ENCODE results near the gene FOXN1. TPM values are rescaled to one million over a fixed set of nuclear protein-coding genes. Genes with fewer than 3 reads are reported as not detected.
A peak's percentile ranks its signal among the peaks of the same experiment; 100 is the strongest.

FOXN1 gene
- total and polyA plus RNA-seq, 8 donors: 0.43 to 9.3 (median 2.4) TPM; not detected in 5

DNA sequence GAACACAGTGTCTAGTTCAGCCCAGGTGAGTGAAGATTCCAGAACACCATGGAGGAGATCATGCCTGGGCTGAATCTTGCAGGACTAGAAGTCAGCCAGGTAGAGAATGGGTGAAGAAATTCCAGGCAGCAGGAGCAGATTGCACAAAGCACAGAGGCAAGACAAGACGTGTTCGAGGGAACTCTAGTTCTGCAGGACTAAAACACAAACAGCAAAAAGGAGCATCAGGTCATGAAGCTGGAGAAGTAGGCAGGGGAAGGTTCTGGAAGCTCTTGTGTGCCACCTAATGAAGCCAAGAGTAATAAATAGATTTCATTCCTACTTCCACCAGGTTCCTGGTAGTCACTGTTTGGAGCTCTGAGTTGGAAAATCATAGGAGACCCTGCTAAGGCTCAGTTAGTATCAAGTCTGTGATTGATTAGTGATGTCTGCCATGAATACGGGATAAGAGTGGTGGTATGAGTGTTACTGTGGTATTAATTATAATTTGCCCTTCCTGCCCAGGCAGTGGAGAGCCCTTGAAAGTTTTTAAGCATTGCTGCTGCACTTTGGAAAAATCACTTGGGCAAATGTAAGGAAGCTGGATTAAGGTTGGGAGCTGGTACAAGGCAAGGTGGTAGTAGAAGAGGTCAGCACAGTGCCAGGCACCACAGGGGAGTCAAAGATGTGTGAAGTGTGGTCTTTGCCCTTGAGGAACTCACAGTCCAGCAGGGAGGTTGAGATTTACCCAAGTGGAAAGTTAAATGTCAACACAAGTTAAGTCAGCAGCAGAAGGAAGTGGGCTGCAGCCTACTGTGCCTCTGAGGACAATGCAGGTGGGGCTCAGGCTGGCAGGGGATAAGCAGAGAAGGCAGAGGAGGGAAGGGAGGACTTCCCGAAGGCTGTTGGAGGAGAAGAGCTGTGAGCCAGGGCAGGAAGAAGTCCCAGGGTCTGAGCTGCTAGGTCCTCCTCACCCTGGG, 13.5 kb upstream of the FOXN1 start:
- H3K4me3 ChIP-seq: no peak overlapping the region
- no peaks in the 10 kb centered on the region for H3K9me3 ChIP-seq
- intact Hi-C loops (cut with DNase I; ENCODE audit: low total_unique reads): no loop called here
- 52 to 68% (median 60%) methylated on average over 4 of the region's 4 CpGs for WGBS, 5 donors
- H3K27me3 ChIP-seq: peaks cover 0 to 29% (median 0%) of the 10 kb centered on the region in 3 donors
- H3K36me3 ChIP-seq: no peaks in the 10 kb centered on the region
- peaks cover 0 to 2% (median 0%) of the 10 kb centered on the region in 4 donors for H3K4me1 ChIP-seq
- H3K27ac ChIP-seq: no peak overlapping the region
- TF ChIP-seq POLR2AphosphoS5 (IDR thresholded peaks at IDR 0.05) (no peak), POLR2A (IDR thresholded peaks at IDR 0.05) (no peak), EP300 (IDR thresholded peaks at IDR 0.05) (no peak)
- TF ChIP-seq, protein P1, sequence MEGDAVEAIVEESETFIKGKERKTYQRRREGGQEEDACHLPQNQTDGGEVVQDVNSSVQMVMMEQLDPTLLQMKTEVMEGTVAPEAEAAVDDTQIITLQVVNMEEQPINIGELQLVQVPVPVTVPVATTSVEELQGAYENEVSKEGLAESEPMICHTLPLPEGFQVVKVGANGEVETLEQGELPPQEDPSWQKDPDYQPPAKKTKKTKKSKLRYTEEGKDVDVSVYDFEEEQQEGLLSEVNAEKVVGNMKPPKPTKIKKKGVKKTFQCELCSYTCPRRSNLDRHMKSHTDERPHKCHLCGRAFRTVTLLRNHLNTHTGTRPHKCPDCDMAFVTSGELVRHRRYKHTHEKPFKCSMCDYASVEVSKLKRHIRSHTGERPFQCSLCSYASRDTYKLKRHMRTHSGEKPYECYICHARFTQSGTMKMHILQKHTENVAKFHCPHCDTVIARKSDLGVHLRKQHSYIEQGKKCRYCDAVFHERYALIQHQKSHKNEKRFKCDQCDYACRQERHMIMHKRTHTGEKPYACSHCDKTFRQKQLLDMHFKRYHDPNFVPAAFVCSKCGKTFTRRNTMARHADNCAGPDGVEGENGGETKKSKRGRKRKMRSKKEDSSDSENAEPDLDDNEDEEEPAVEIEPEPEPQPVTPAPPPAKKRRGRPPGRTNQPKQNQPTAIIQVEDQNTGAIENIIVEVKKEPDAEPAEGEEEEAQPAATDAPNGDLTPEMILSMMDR (IDR thresholded peaks at IDR 0.05): no peak
- DNase-seq: no peak

DNA sequence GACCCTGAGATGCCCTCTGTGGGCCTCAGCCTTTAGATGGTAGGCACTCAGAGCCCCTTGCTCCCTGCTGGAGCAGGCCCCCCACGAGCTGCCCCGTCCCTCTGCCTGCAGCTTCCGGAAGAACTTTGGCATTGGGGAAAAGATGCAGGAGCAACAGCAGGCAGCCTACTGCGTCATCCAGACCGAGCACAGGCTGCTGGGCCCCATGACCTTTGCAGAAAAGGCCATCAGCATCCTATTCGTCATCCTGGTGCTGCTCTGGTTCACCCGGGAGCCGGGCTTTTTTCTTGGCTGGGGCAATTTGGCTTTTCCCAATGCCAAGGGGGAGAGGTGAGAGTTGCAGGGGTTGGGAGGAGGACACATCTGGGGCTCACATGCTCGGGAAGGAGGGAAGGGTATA, 12.7 kb upstream of the FOXN1 start:
- intact Hi-C loops (cut with DNase I; ENCODE audit: low total_unique reads): no loop called here
- TF ChIP-seq EP300 (IDR thresholded peaks at IDR 0.05): no peak
- TF ChIP-seq POLR2AphosphoS5 (IDR thresholded peaks at IDR 0.05): no peak
- TF ChIP-seq POLR2A (IDR thresholded peaks at IDR 0.05): no peak
- TF ChIP-seq, protein P1 (IDR thresholded peaks at IDR 0.05): no peak
- no peaks in the 10 kb centered on the region for H3K9me3 ChIP-seq
- H3K27me3 ChIP-seq: peaks cover 0 to 32% (median 0%) of the 10 kb centered on the region in 3 donors
- H3K27ac ChIP-seq: no peak overlapping the region
- WGBS, 5 donors: 16 to 40% (median 25%) methylated on average over 8 to 9 of the region's 9 CpGs
- peak in 1 of 2 donors; percentile 63 for DNase-seq
- H3K36me3 ChIP-seq: no peaks in the 10 kb centered on the region
- no peak overlapping the region for H3K4me3 ChIP-seq
- H3K4me1 ChIP-seq: peaks cover 0 to 6% (median 0%) of the 10 kb centered on the region in 4 donors

DNA sequence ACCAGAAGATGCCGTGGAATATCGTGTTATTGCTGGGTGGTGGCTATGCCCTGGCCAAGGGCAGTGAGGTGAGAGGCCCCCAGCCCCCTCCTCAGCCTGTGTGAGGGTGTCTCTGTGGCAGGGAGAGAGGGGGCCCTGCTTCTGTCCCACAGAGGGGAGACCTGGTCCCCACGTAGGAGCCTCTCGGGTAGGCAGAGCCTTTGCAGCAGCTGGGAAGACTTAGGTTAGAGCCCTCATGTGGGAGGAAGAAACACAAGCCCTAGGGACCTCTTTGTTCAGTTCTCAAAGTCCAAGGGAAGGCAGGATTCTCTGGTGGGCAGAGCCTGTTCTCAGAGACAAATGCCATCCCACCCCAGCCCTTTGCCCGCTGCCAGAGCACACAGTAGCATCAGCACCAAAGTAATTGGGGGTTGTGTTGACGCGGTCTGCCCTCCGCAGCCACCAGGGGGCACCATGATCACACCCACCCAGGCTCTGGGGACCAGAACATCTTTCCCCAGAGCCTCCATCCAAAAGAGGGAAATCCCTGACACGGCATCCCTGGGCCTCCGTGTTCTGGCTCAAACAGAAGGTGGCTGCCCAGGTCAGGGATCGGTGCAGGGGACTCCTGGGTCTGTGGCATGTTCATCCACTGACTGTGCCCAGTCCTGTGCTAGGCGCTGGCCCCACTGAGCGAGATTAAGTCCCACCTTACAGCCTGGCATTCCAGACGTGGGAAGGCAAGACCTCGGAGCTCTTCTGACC, 11.5 kb upstream of the FOXN1 start:
- TF ChIP-seq, protein P1 (IDR thresholded peaks at IDR 0.05): peak in 5 of 7 experiments; percentile 76 to 94 (median 86)
- TF ChIP-seq POLR2A (IDR thresholded peaks at IDR 0.05) (no peak), POLR2AphosphoS5 (IDR thresholded peaks at IDR 0.05) (no peak)
- WGBS, 5 donors: 33 to 46% (median 41%) methylated on average over 9 to 15 of the region's 15 CpGs
- H3K9me3 ChIP-seq: no peaks in the 10 kb centered on the region
- intact Hi-C loops (cut with DNase I; ENCODE audit: low total_unique reads): loop anchor here (5.0 kb wide), 1 partner anchor 43 kb away; no protein-coding TSS in a partner anchor
- no peak overlapping the region for H3K4me3 ChIP-seq
- DNase-seq: peak; percentile 80 to 89
- no peaks in the 10 kb centered on the region for H3K36me3 ChIP-seq
- no peak overlapping the region for H3K27ac ChIP-seq
- peaks cover 0 to 32% (median 0%) of the 10 kb centered on the region in 3 donors for H3K27me3 ChIP-seq
- peaks cover 0 to 14% (median 7%) of the 10 kb centered on the region in 4 donors for H3K4me1 ChIP-seq

DNA sequence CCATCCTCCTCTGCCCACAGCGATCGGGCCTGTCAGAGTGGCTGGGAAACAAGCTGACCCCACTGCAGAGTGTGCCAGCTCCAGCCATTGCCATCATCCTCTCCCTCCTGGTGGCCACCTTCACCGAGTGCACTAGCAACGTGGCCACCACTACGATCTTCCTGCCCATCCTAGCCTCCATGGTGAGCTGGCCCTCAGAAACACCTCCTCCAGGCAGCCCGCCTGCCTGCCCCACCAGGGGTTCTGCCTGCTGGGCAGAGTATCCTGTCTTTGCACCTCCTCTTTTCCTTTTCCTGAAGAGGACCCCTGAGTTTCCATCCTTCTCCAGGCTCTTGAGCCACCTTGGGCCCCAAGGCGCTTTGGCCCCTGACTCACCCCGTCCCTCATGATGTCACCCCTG, 10.5 kb upstream of the FOXN1 start:
- TF ChIP-seq, protein P1 (IDR thresholded peaks at IDR 0.05): no peak
- TF ChIP-seq POLR2AphosphoS5 (IDR thresholded peaks at IDR 0.05) (no peak), EP300 (IDR thresholded peaks at IDR 0.05) (no peak), POLR2A (IDR thresholded peaks at IDR 0.05) (no peak)
- WGBS, 5 donors: 88 to 95% (median 93%) methylated on average over 8 of the region's 8 CpGs
- no peak for DNase-seq
- Histone ChIP-seq H3K36me3 (no peaks in the 10 kb centered on the region), H3K4me1 (peaks cover 0 to 17% (median 7%) of the 10 kb centered on the region in 4 donors), H3K9me3 (no peaks in the 10 kb centered on the region), H3K27ac (no peak overlapping the region), H3K27me3 (peaks cover 0 to 32% (median 0%) of the 10 kb centered on the region in 3 donors), H3K4me3 (no peak overlapping the region)
- intact Hi-C loops (cut with DNase I; ENCODE audit: low total_unique reads): loop anchor here (5.0 kb wide), 1 partner anchor 42 kb away; no protein-coding TSS in a partner anchor

Measured in stomach (tissue), 9 donors.